Vagina (tissue), 2 donors: ENCODE measurements around the gene ZNF536.

ENCODE experiments used
- CTCF ChIP-seq, 3 experiments: fragments of 450-650 bp in 2 of 3; fragments of 200-600 bp in 1 of 3; sonication (generic) in 1 of 3; IDR thresholded peaks; one replicate each; pipeline ENCODE4 v1.5.1; 2017 to 2019; ENCODE audit warnings: antibody characterized with exemption in 3 of 3, mild to moderate bottlenecking in 2 of 3, moderate library complexity in 2 of 3
- POLR2A ChIP-seq, 2 donors: fragments of 450-650 bp; IDR thresholded peaks; one replicate each; pipeline ENCODE4 v1.6.1; 2017; ENCODE audit warnings: antibody characterized with exemption in 2 of 2, mild to moderate bottlenecking in 2 of 2, moderate library complexity in 2 of 2
- POLR2AphosphoS5 ChIP-seq, 2 donors: sonication (generic); formaldehyde crosslinking; IDR thresholded peaks; one replicate each; pipeline ENCODE4 v1.9.0; 2017; ENCODE audit warnings: antibody characterized with exemption in 2 of 2, mild to moderate bottlenecking in 2 of 2, low read depth in 1 of 2; ENCODE audit not compliant: insufficient read depth in 1 of 2

- TF ChIP-seq CTCF (IDR thresholded peaks at IDR 0.05) (no peak), POLR2A (IDR thresholded peaks at IDR 0.05) (no peak), POLR2AphosphoS5 (IDR thresholded peaks at IDR 0.05; ENCODE audit: insufficient read depth in 1 of 2, low read depth in 1 of 2) (no peak)
Observed at GRCh38 chr19:30479231-30479630, 107.0 kb downstream of the ZNF536 start.
